Measurements from ENCODE around the gene IGFALS.

Gene IGFALS

GRCh38 chr16:1771188-1771863 lies 22.2 kb downstream of the IGFALS start, which contains the start of gene NME3:
NME3 (minus strand) TSS chr16:1771543; CDS start chr16:1771534, 9 bp downstream.
- H3K27ac Mint-ChIP-seq, result peak within 1 kb of the TSS; percentile 67 to 86 (median 78)
- no peaks in the 10 kb centered on the region for H3K9me3 Mint-ChIP-seq
- H3K27me3 Mint-ChIP-seq (ENCODE audit: low read depth), result no peaks in the 10 kb centered on the region
- H3K4me3 Mint-ChIP-seq, result peak within 1 kb of the TSS; percentile 96 to 97 (median 97)
- peaks cover 8% of the 10 kb centered on the region for H3K4me1 Mint-ChIP-seq
- no peak for TF ChIP-seq CTCF (IDR thresholded peaks at IDR 0.05; ENCODE audit: unreplicated experiment in 3 of 3)
- peaks cover 3% of the 10 kb centered on the region for H3K36me3 Mint-ChIP-seq (ENCODE audit: low read depth)

GRCh38 chr16:1770328-1771187 lies 22.9 kb downstream of the IGFALS start:
- H3K36me3 Mint-ChIP-seq (ENCODE audit: low read depth), result peaks cover 3% of the 10 kb centered on the region
- H3K4me3 Mint-ChIP-seq, result peak overlapping the region; percentile 88 to 97 (median 96)
- peaks cover 8% of the 10 kb centered on the region for H3K4me1 Mint-ChIP-seq
- no peak overlapping the region for H3K27ac Mint-ChIP-seq
- no peaks in the 10 kb centered on the region for H3K27me3 Mint-ChIP-seq (ENCODE audit: low read depth)
- TF ChIP-seq CTCF (IDR thresholded peaks at IDR 0.05; ENCODE audit: unreplicated experiment in 3 of 3), result no peak
- H3K9me3 Mint-ChIP-seq, result no peaks in the 10 kb centered on the region

GRCh38 chr16:1769402-1770300 lies 23.9 kb downstream of the IGFALS start:
- Mint-ChIP-seq H3K27ac (no peak overlapping the region), H3K4me3 (peak overlapping the region; percentile 82 to 88 (median 87)), H3K27me3 (ENCODE audit: low read depth) (no peaks in the 10 kb centered on the region), H3K36me3 (ENCODE audit: low read depth) (peaks cover 3% of the 10 kb centered on the region), H3K9me3 (no peaks in the 10 kb centered on the region), H3K4me1 (peaks cover 8% of the 10 kb centered on the region)
- TF ChIP-seq CTCF (IDR thresholded peaks at IDR 0.05; ENCODE audit: unreplicated experiment in 3 of 3), result no peak

GRCh38 chr16:1768767-1769401 lies 24.6 kb downstream of the IGFALS start:
- Mint-ChIP-seq H3K27ac (no peak overlapping the region), H3K27me3 (ENCODE audit: low read depth) (no peaks in the 10 kb centered on the region), H3K4me1 (peaks cover 8% of the 10 kb centered on the region), H3K36me3 (ENCODE audit: low read depth) (peaks cover 3% of the 10 kb centered on the region), H3K4me3 (no peak overlapping the region), H3K9me3 (no peaks in the 10 kb centered on the region)
- TF ChIP-seq CTCF (IDR thresholded peaks at IDR 0.05; ENCODE audit: unreplicated experiment in 3 of 3), result no peak

- no peak for TF ChIP-seq CTCF (IDR thresholded peaks at IDR 0.05; ENCODE audit: unreplicated experiment in 3 of 3)
- H3K27me3 Mint-ChIP-seq (ENCODE audit: low read depth), result no peaks in the 10 kb centered on the region
- H3K4me3 Mint-ChIP-seq, result peak overlapping the region in 1 of 3 experiments; percentile 34
Observed at GRCh38 chr16:1768061-1768766, 25.3 kb downstream of the IGFALS start.

More at GRCh38 chr16:1768061-1768766, 25.3 kb downstream of the IGFALS start:
- H3K36me3 Mint-ChIP-seq (ENCODE audit: low read depth), result peaks cover 3% of the 10 kb centered on the region
- H3K9me3 Mint-ChIP-seq, result no peaks in the 10 kb centered on the region
- no peak overlapping the region for H3K27ac Mint-ChIP-seq
- peaks cover 8% of the 10 kb centered on the region for H3K4me1 Mint-ChIP-seq
